GM12878 (cell line): ENCODE data around the gene ELOA. TPM values are rescaled to one million over a fixed set of nuclear protein-coding genes. Genes with fewer than 3 reads are reported as not detected.

ENCODE experiments used
- EED ChIP-seq: sonication (generic); IDR thresholded peaks from 2 replicates; pipeline ENCODE4 v1.6.1; 2016; ENCODE audit warnings: antibody characterized with exemption, low read depth
- ETV6 ChIP-seq, 2 experiments: fragments of 450-650 bp in 1 of 2; IDR thresholded peaks in 1 of 2; conservative IDR thresholded peaks in 1 of 2; 2 replicates each; pipeline ENCODE4 v1.6.1; 2014; ENCODE audit warnings: antibody characterized with exemption in 1 of 2, borderline replicate concordance in 1 of 2, low read depth in 1 of 2, mild to moderate bottlenecking in 1 of 2, moderate library complexity in 1 of 2
- IRF3 ChIP-seq: fragments of 450-650 bp; IDR thresholded peaks from 2 replicates; pipeline ENCODE4 v1.6.1; 2014; ENCODE audit warnings: mild to moderate bottlenecking
- IRF5 ChIP-seq: fragments of 450-650 bp; IDR thresholded peaks from 2 replicates; pipeline ENCODE4 v1.6.1; 2017; ENCODE audit warnings: borderline replicate concordance
- MEF2A ChIP-seq: IDR thresholded peaks from 2 replicates; pipeline ENCODE4 v1.6.1; 2011; ENCODE audit warnings: low read depth, mild to moderate bottlenecking, low read length, moderate library complexity; ENCODE audit not compliant: insufficient read depth
- NBN ChIP-seq: fragments of 450-650 bp; IDR thresholded peaks from 2 replicates; pipeline ENCODE4 v1.6.1; 2016
- NKRF ChIP-seq: fragments of 450-650 bp; conservative IDR thresholded peaks from 2 replicates; pipeline ENCODE4 v1.6.1; 2017; ENCODE audit warnings: mild to moderate bottlenecking, moderate library complexity
- PBX3 ChIP-seq: IDR thresholded peaks from 2 replicates; pipeline ENCODE4 v1.6.1; 2011; ENCODE audit warnings: mild to moderate bottlenecking, low read depth, low read length, moderate library complexity; ENCODE audit not compliant: insufficient replicate concordance
- RBBP5 ChIP-seq: fragments of 200-600 bp; sonication (generic); conservative IDR thresholded peaks from 2 replicates; pipeline ENCODE4 v1.6.1; 2016
- RELA ChIP-seq: fragments of 450-650 bp; IDR thresholded peaks from 2 replicates; pipeline ENCODE4 v1.8.0; 2014; ENCODE audit warnings: borderline replicate concordance; ENCODE audit not compliant: partially characterized antibody
- ZBTB4 ChIP-seq: fragments of 450-650 bp; formaldehyde crosslinking; IDR thresholded peaks from 2 replicates; pipeline ENCODE4 v1.4.0; 2022; ENCODE audit warnings: mild to moderate bottlenecking, moderate library complexity
- polyA plus RNA-seq, 11 experiments: library from polyadenylated mRNA; depleted of rRNA in 4 of 11; unstranded in 6 of 11; stranded (reverse) in 5 of 11; fragments of >200 nt; fragmentation: Nextera tagmentation in 4 of 11; fragmentation: Illumina TruSeq in 1 of 11; extraction: Ambion mirVana in 4 of 11; extraction: Trizol in 1 of 11; gene quantifications; 1 replicate in 1 of 11; 2 replicates in 10 of 11; pipeline versions ENCODE4 v1.2.1 to v1.2.3, GENCODE V29; 2011 to 2016; ENCODE audit warnings: inconsistent platforms in 2 of 11, missing spikeins in 2 of 11, low read depth in 1 of 11
- total RNA-seq, 4 experiments: library from RNA; depleted of rRNA in 3 of 4; stranded (reverse); fragments of >200 nt in 3 of 4; fragmentation: Illumina TruSeq in 1 of 4; extraction: Trizol in 1 of 4; gene quantifications; 2 replicates each; pipeline versions ENCODE4 v1.2.1 to v1.2.3, GENCODE V29; 2013 to 2021

The ELOA gene
- total and polyA plus RNA-seq, 10 of the 15 experiments (the other 5 are each of a cell fraction or from before 2014, with no cell fraction given): 20.1 to 63.6 (median 39.8) TPM

- peak; percentile 68 for TF ChIP-seq NKRF
- 0 out of 2 replicates have a peak, but pooled peaks have one; percentile 37 for TF ChIP-seq EED
- TF ChIP-seq IRF3: peak; percentile 23; the same call in 1 of the 2 replicates
- no peak for TF ChIP-seq NBN
- no peak for TF ChIP-seq ZBTB4 (CRISPR knock-in tag)
- TF ChIP-seq ETV6 (conservative IDR thresholded peaks at IDR 0.05 in 1 of 2, IDR thresholded peaks at IDR 0.05 in 1 of 2; ENCODE audit: borderline replicate concordance in 1 of 2, low read depth in 1 of 2): no peak
- TF ChIP-seq RBBP5: no peak
- TF ChIP-seq IRF5: no peak
- peak; percentile 26 for TF ChIP-seq RELA
- TF ChIP-seq MEF2A: no peak
- peak; percentile 58 for TF ChIP-seq PBX3
- TF ChIP-seq, all 136 proteins: peak for 49
These were observed 57.4 kb downstream of the ELOA start, which contains the start of gene GALE (continued) for GRCh38 chr1:23800400-23801337.
